ENCODE results near the gene EIF1.

Gene EIF1

GRCh38 chr17:41736983-41737679, 48.4 kb downstream of the EIF1 start:
- no peak for DNase-seq (ENCODE audit: low spot score)

- DNase-seq (ENCODE audit: low spot score), result no peak
Measured at GRCh38 chr17:41737680-41738023, 49.0 kb downstream of the EIF1 start.

- DNase-seq (ENCODE audit: low spot score), result peak; percentile 45
Measured at GRCh38 chr17:41738077-41738800, 49.6 kb downstream of the EIF1 start.

DNA sequence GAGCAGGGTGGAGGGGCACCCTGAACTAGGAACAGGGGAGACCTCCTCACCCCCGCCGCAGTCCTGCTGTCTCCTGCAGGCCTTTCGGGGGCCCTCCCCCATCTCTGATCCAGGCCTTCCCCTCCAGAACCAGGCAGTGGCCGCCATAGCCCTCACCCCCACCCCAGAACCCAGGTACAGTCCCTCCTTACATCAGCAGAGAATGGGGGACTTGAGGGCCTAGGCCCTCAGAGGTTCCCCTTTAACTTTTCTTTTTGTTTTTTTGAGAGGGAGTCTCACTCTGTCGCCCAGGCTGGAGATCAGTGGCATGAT, 50.1 kb downstream of the EIF1 start:
- DNase-seq (ENCODE audit: low spot score), result no peak

DNA sequence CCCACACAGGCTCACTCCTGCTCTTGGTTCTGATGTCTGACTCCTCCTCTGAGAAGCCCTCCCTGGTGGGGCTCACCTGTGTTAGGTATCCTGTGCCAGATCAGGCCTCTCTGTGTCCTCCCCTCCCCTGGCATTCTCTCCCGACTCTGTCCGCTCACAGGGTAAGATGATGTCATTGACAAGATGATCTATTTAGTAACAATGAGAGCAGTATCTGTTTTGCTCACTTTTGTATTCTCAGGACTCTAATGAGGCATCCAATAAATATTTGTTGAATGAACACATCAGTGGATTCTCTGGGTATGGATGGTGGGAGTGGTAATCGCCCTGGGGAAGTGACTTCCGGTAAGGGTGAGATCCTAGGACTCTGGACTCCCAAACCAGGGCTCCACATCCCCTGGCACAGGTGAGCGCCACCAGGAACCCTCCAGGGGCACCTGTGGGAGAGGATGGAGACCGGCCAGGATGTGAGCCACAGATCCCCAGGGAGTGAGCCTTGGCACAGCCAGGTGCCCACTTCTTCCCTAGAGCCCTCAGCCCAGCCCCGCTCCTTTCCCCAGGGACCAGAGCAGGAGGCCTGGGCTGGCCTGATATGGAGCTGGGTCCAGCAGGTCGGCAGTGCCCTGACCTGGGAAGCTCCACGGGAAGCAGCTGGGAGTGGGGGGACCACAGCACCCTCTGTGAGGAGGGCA, 51.1 kb downstream of the EIF1 start:
- DNase-seq (ENCODE audit: low spot score), result no peak

DNA sequence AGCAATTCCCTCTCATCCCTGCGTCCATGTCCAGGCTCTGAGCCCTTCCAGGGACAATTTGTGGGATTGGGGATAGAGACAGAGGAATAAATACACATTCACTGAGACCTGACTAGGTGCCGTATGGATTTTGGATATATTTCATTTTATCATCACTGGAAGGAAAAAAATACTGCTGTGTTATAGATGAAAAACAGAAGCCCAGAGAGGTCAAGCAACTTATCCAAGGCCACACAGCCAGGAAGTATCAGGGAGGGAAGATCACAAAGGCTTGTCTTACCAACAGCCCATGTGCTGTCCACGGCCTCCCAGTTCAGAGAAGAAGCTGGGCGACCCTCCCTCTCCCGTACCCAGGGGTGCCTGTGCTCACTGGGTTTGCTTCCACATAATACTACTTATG, 51.8 kb downstream of the EIF1 start:
- DNase-seq (ENCODE audit: low spot score), result no peak

- DNase-seq (ENCODE audit: low spot score), result no peak
Measured at GRCh38 chr17:41741709-41742108, 53.0 kb downstream of the EIF1 start.
